Common myeloid progenitor, CD34-positive (primary cell): Measurements from ENCODE around the gene PRKCE.

Source experiments
- CTCF ChIA-PET: fragments of 350-600 bp; sonication (Branson Sonifier 250); formaldehyde crosslinking; loops from one replicate; lab custom pipeline; 2021; ENCODE audit warnings: antibody characterized with exemption; lab: Charles Lee
- POLR2A ChIA-PET: fragments of 350-600 bp; sonication (Branson Sonifier 250); formaldehyde crosslinking; loops from one replicate; lab custom pipeline; 2021; ENCODE audit warnings: antibody characterized with exemption; lab: Charles Lee
- DNase-seq, 3 donors: peaks; one replicate each; pipeline versions ENCODE4 v3.0.0 to v3.0.0-alpha.2; 2013
- H3K27ac ChIP-seq, 2 experiments: 1 replicate in 1 of 2; 2 replicates in 1 of 2; pipeline ENCODE4 v1.7.0; 2013; ENCODE audit warnings: inconsistent platforms in 2 of 2, low read length in 2 of 2, mild to moderate bottlenecking in 2 of 2, low read depth in 1 of 2, moderate library complexity in 1 of 2; ENCODE audit not compliant: severe bottlenecking in 2 of 2, insufficient read depth in 1 of 2, poor library complexity in 1 of 2
- H3K27me3 ChIP-seq, 5 experiments: replicated peaks in 2 of 5; 1 replicate in 3 of 5; 2 replicates in 2 of 5; pipeline versions ENCODE4 v1.6.1 to v1.7.0; 2013; ENCODE audit warnings: low read length in 4 of 5, mild to moderate bottlenecking in 2 of 5, moderate library complexity in 2 of 5, inconsistent platforms in 1 of 5; ENCODE audit not compliant: insufficient read depth in 5 of 5, control insufficient read depth in 4 of 5
- H3K36me3 ChIP-seq, 4 experiments: 1 replicate in 2 of 4; 2 replicates in 2 of 4; pipeline versions ENCODE4 v1.6.1 to v1.7.0; 2013; ENCODE audit warnings: low read length in 3 of 4, control low read depth in 1 of 4, mild to moderate bottlenecking in 1 of 4; ENCODE audit not compliant: control insufficient read depth in 4 of 4, insufficient read depth in 4 of 4
- H3K4me1 ChIP-seq, 4 experiments: 1 replicate in 3 of 4; 2 replicates in 1 of 4; pipeline versions ENCODE4 v1.6.1 to v1.7.1; 2013; ENCODE audit warnings: low read length in 3 of 4, mild to moderate bottlenecking in 3 of 4, control low read depth in 1 of 4, inconsistent platforms in 1 of 4, moderate library complexity in 1 of 4; ENCODE audit not compliant: control insufficient read depth in 4 of 4, insufficient read depth in 4 of 4; ENCODE audit errors: control extremely low read depth in 1 of 4
- H3K4me3 ChIP-seq, 7 experiments: 1 replicate in 4 of 7; 2 replicates in 3 of 7; pipeline versions ENCODE4 v1.5.1 to v1.7.0; 2013; ENCODE audit warnings: mild to moderate bottlenecking in 7 of 7, low read length in 6 of 7, moderate library complexity in 6 of 7, inconsistent platforms in 2 of 7, low read depth in 2 of 7, control low read depth in 1 of 7; ENCODE audit not compliant: insufficient read depth in 4 of 7, control insufficient read depth in 1 of 7; ENCODE audit errors: extremely low read depth in 1 of 7
- H3K9me3 ChIP-seq, 5 experiments: 1 replicate in 4 of 5; 2 replicates in 1 of 5; pipeline versions ENCODE4 v1.6.1 to v1.7.1; 2013; ENCODE audit warnings: low read length in 4 of 5, mild to moderate bottlenecking in 2 of 5, inconsistent platforms in 1 of 5, low read depth in 1 of 5, moderate library complexity in 1 of 5; ENCODE audit not compliant: control insufficient read depth in 4 of 5, insufficient read depth in 2 of 5; ENCODE audit errors: control extremely low read depth in 1 of 5
- WGBS: methylation state at CpG from one replicate; pipeline ENCODE4 v1.1.5; 2013; ENCODE audit not compliant: insufficient coverage; 5-methylcytosine and 5-hydroxymethylcytosine counted together

The PRKCE gene

GRCh38 chr2:45709137-45709536 lies 57.7 kb downstream of the PRKCE start:
- H3K4me3 ChIP-seq: no peak overlapping the region
- H3K36me3 ChIP-seq: peaks cover 0 to 22% (median 2%) of the 10 kb centered on the region in 4 experiments
- H3K27ac ChIP-seq: no peak overlapping the region
- no peaks in the 10 kb centered on the region for H3K27me3 ChIP-seq
- peaks cover 0 to 9% (median 3%) of the 10 kb centered on the region in 5 experiments for H3K9me3 ChIP-seq
- CTCF ChIA-PET: no interaction called here
- WGBS: 100% methylated on average over 1 of the region's 1 CpG
- POLR2A ChIA-PET: no interaction called here
- no peak for DNase-seq
- H3K4me1 ChIP-seq: no peaks in the 10 kb centered on the region

- Histone ChIP-seq H3K4me3 (no peak overlapping the region), H3K4me1 (no peaks in the 10 kb centered on the region), H3K9me3 (peaks cover 0 to 9% (median 3%) of the 10 kb centered on the region in 5 experiments), H3K27me3 (no peaks in the 10 kb centered on the region), H3K27ac (no peak overlapping the region), H3K36me3 (peaks cover 0 to 22% (median 2%) of the 10 kb centered on the region in 4 experiments)
- DNase-seq: no peak
- ChIA-PET POLR2A (no interaction called here), CTCF (interaction anchor here (1.1 to 1.3 kb wide), 3 partner anchors 12 to 61 kb away, joined by 3 to 4 read pairs (median 3); no protein-coding TSS in a partner anchor)
- WGBS: 96% methylated on average over 3 of the region's 3 CpGs
These were observed 59.0 kb downstream of the PRKCE start for GRCh38 chr2:45710468-45710867.

- Histone ChIP-seq H3K36me3 (peaks cover 0 to 22% (median 2%) of the 10 kb centered on the region in 4 experiments), H3K4me3 (no peak overlapping the region), H3K27ac (no peak overlapping the region), H3K4me1 (no peaks in the 10 kb centered on the region), H3K27me3 (no peaks in the 10 kb centered on the region), H3K9me3 (peaks cover 0 to 9% (median 3%) of the 10 kb centered on the region in 5 experiments)
- DNase-seq: no peak
- POLR2A ChIA-PET: no interaction called here
- WGBS: 100% methylated on average over 1 of the region's 2 CpGs
- CTCF ChIA-PET: interaction anchor here (1.0 to 1.3 kb wide), 4 partner anchors 12 to 62 kb away, joined by 3 to 4 read pairs (median 3); no protein-coding TSS in a partner anchor
These were observed 59.7 kb downstream of the PRKCE start for GRCh38 chr2:45711224-45711623.

- Histone ChIP-seq H3K27ac (no peak overlapping the region), H3K9me3 (peaks cover 0 to 9% (median 3%) of the 10 kb centered on the region in 5 experiments), H3K4me1 (no peaks in the 10 kb centered on the region), H3K4me3 (no peak overlapping the region), H3K27me3 (no peaks in the 10 kb centered on the region), H3K36me3 (peaks cover 0 to 17% (median 0%) of the 10 kb centered on the region in 4 experiments)
- ChIA-PET CTCF (interaction anchor here (0.7 kb wide), 1 partner anchor 10 kb away, joined by 3 read pairs; no protein-coding TSS in a partner anchor), POLR2A (no interaction called here)
- DNase-seq: no peak
- WGBS: no CpG with 5 or more reads among the region's 3 CpGs
These were observed 61.1 kb downstream of the PRKCE start for GRCh38 chr2:45712570-45712969.

GRCh38 chr2:45713136-45713535 lies 61.7 kb downstream of the PRKCE start:
- Histone ChIP-seq H3K4me1 (no peaks in the 10 kb centered on the region), H3K4me3 (no peak overlapping the region), H3K9me3 (peaks cover 0 to 4% (median 0%) of the 10 kb centered on the region in 5 experiments), H3K36me3 (peaks cover 0 to 12% (median 0%) of the 10 kb centered on the region in 4 experiments), H3K27ac (no peak overlapping the region), H3K27me3 (no peaks in the 10 kb centered on the region)
- ChIA-PET CTCF (interaction anchor here (0.7 to 0.8 kb wide), 2 partner anchors 11 to 35 kb away, joined by 3 read pairs; no protein-coding TSS in a partner anchor), POLR2A (no interaction called here)
- WGBS: 100% methylated on average over 2 of the region's 4 CpGs
- DNase-seq: no peak

GRCh38 chr2:45713591-45713990 lies 62.1 kb downstream of the PRKCE start:
- Histone ChIP-seq H3K9me3 (peaks cover 0 to 1% (median 0%) of the 10 kb centered on the region in 5 experiments), H3K4me1 (no peaks in the 10 kb centered on the region), H3K27ac (no peak overlapping the region), H3K36me3 (peaks cover 0 to 10% (median 0%) of the 10 kb centered on the region in 4 experiments), H3K4me3 (no peak overlapping the region), H3K27me3 (no peaks in the 10 kb centered on the region)
- POLR2A ChIA-PET: no interaction called here
- CTCF ChIA-PET: interaction anchor here (0.8 kb wide), 1 partner anchor 35 kb away, joined by 3 read pairs; no protein-coding TSS in a partner anchor
- no peak for DNase-seq

- no peaks in the 10 kb centered on the region for H3K9me3 ChIP-seq
- H3K27me3 ChIP-seq: no peaks in the 10 kb centered on the region
- no peak overlapping the region for H3K4me3 ChIP-seq
- WGBS: 100% methylated on average over 2 of the region's 3 CpGs
- no peak overlapping the region for H3K27ac ChIP-seq
- CTCF ChIA-PET: interaction anchor here (1.0 to 1.1 kb wide), 2 partner anchors 12 to 15 kb away, joined by 3 to 5 read pairs; no protein-coding TSS in a partner anchor
- no peaks in the 10 kb centered on the region for H3K4me1 ChIP-seq
- H3K36me3 ChIP-seq: peaks cover 0 to 3% (median 0%) of the 10 kb centered on the region in 4 experiments
- POLR2A ChIA-PET: no interaction called here
- DNase-seq: no peak
These were observed 63.2 kb downstream of the PRKCE start for GRCh38 chr2:45714679-45715078.
